GM18499 (cell line): ENCODE results near the gene DOCK10.
"Not testable (repeated sequence)": the region's sequence is repeated elsewhere in the genome, so short reads cannot be mapped to it uniquely, and the experiment has no call there.

Source experiments
- ATAC-seq: cut with Tn5 transposase; IDR thresholded peaks from one replicate; pipeline ENCODE4 v1.9.1; 2021; ENCODE audit warnings: moderate number of reproducible peaks; ENCODE audit not compliant: insufficient read depth, unreplicated experiment

DOCK10 gene

DNA sequence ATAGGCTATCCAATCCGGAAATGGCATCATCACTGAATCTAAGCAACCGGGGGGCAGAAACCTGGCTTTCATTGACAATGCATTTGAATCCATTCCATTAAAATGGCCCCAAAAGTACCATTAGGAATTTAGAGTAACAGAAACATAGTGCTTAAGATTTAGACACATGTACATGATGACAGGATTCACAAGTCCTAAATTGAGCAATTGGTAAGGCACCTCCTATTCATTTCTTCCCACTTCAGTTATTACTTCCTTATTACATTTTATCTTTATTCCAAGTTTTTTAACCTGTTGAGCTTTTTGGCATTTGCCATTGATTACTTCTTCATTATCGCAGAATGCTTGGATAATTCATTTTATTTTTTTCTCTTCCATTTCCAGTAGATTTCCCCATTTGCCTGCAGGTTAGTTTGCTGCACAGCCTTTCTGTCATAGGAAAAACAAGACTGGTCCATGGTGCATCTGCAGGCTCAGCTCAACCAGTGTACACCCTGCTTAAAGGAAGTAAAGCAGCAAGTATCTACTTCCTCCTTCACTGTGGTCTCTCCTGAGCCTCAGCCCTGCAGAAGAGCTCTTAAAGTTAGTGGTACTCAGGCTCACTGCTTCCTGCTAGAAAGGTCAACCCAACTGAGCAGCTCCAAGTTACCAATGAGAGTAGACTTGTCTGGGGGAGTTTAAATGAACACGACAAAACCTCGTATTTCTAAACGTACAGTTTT is 89.2 kb downstream of the DOCK10 start:
- peak; percentile 47 for ATAC-seq

DNA sequence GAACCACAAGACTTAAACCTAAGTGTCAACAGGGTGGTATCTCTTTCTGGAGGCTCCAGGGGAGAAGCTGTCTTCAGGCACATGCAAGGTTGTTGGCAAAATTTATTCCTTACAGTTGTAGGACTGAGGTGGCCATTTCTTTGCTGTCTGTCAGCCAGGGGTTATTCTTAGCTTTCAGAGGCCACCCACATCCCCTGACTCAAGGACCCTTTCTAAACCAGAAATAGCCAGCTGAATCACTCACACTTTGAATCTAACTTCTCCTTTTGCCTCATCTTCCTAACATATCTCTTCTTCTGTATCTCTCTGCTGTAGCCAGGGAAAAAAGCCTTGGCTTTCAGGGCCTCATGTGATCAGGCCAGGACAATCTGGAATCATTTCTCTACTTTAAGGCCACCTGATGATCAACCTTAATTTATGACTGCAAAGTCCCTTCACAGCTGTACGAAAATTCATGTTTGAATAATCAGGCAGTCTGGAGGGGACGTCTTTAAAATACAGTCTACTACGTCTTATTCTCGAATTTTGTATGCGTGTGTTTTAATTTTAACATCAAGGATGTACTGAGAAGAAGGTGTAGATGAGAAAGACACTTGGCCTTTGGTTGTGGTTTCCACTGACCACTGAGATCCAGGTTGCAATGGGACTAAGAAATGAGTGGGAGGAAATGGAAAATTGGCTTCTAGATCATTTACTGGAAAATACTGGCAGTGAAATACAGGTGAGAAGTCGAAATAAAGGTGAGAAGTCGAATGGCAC is 90.4 kb downstream of the DOCK10 start:
- no peak for ATAC-seq

DNA sequence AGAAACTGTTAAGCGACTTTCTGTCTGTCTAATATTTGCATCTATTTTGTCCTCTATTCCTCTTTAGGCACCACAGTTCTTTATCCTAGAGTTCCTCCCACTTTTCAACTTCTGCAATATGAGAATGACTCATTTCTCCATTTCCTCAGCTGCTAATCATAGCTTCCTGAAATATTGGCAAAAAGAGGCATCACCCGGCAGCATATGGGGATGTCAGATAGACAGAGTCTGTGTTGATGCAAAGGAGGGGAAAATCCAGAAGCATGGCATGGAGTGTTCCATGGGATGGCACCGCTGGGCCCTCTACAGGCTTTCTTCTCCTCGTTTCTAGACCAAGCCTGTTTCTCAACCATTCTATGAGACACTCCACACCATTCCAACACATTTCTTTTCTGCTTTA is 93.4 kb downstream of the DOCK10 start:
- ATAC-seq, result no peak

DNA sequence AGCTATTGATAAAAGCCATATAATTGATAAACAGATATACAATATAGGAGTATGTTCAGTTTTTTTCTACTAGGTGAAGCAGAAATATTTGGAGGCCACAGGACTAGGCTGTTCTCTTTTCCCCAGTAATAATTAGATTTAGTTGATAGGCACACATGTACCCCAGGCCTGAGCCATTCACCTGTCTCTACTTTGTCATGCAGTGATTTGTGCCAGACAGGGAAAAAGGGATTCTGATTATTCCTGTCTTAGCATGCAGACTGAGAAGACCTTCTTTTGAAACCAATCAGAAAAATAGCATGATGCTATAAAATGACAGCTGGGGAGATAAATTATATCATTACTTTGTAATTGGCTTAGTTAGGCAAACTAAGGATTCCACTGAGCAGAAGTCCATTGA is 94.3 kb downstream of the DOCK10 start:
- ATAC-seq, result no peak

DNA sequence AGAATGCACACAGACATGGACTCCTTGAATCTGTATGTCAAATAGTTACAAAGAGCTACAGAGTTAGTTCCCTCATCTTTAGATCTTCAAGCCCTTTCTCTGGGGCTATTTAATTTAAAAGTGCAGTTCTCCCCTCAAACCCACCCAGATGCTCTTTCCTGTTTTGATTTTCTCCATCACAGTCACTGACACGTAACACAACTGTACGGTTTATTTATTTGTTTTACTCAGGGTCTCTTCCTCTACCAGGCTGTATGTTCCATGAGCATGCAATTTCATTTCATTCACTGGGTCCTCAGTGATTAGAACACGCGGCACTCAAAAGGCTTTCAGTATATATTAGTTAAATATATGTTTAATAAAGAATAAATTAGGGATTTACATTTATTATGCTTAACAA is 94.7 kb downstream of the DOCK10 start:
- no peak for ATAC-seq

DNA sequence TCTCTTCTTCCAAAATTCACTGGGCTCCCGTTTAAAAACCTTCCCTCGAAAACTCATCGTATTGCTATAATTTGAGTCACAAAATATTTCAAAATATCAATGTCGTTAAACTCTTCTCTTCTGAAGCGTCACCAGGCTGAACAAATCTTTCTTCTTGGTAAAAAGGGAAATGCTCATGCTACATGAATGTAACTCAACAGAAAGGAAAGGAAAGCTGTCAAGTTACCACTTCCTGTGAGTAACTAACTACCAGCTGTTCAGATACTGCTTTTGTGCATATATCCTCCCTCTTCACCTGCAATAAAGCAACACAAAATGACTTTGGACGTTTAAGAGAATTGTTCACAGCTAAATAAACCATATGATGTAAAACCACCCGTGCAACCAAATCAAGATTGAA is 95.4 kb downstream of the DOCK10 start:
- ATAC-seq, result peak; percentile 80

DNA sequence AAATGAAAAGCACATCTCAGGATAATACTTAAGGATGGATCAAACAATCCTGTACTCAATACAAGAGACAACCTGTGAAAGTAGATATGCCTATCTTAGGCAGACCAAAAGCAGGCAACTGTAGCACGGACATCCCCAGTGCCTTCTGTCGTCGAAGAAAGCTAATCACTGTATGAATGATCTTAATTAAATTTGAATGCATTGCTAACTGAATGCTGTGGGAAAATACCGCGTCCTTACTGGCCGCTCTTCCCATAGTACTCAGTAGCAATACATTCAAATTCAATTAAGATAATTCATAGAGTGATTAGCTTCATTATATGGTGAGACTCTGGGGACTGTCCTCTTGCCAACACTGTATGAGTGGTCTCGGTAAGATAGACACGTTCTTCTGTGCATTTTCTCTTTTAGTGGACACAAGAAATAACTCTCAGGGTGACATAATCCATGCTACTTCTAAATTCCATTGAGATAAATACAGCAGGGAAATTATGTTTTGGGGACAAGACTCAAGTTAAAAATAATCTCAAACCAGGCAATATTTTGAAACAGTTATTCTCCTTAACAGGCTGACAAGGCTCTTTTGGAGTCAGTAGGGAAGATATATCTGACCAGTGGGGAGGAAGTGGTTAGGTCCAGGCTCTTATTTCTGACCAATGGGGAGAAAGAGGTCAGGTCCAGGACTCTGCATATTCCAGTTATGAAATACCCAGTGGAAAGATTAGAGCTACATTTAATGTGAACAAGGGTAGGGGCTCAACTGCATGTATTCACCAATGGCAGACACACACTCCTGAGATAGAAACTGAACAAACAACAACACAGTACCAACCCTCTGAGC is 97.3 kb downstream of the DOCK10 start:
- no peak for ATAC-seq

DNA sequence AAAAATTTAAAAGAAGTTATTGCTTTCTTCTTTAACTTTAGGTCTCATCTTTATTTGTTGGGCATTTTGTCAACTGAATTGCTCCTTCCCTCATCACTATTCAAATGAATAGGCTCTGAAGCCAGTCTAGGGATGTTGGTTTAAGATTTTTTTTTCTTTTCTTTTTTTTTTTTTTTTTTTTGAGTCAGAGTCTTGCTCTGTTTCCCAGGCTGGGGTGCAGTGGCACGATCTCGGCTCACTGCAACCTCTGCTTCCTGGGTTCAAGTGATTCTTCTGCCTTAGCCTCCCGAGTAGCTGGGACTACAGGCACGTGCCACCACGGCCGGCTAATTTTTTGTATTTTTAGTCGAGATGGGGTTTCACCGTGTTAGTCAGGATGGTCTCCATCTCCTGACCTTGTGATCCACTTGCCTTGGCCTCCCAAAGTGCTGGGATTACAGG is 98.6 kb downstream of the DOCK10 start:
- not testable (repeated sequence) for ATAC-seq

DNA sequence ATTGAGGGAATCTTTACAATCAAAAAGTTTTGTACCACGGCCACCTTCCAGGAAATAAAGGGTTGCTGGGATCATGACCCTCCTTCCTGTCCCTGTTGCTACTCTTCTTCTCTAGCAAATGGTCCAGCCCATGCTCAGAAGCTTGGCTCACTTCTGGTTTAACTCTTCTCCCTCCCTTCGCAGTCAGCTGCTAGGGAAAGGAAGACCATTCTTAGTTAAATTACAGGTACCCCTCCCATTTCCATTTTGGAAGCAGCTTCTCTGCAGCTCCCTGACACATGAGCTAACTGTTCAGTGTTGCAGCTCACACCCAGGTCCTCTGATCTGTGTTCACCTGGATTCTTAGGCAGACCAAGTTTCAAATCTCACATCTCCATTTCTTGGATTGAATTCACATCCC is 100.3 kb downstream of the DOCK10 start:
- no peak for ATAC-seq

DNA sequence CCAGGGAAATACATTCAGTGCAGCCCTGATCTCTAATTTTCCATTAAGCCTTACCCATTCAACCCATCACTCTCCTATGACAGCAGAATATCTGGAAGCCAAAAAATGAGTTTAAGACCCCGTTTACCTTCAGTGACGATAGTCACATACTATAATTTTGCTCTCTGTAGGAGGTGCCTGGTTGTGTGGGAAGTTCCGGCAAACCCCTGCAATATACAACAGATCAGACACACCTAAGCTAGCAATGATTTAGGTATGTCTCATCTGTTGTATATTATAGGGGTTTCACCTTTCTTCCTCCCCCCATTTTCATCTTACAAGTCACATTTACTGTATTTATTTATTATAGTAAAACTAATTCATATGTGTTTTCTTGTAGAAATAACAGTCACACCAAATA is 101.7 kb downstream of the DOCK10 start:
- no peak for ATAC-seq

DNA sequence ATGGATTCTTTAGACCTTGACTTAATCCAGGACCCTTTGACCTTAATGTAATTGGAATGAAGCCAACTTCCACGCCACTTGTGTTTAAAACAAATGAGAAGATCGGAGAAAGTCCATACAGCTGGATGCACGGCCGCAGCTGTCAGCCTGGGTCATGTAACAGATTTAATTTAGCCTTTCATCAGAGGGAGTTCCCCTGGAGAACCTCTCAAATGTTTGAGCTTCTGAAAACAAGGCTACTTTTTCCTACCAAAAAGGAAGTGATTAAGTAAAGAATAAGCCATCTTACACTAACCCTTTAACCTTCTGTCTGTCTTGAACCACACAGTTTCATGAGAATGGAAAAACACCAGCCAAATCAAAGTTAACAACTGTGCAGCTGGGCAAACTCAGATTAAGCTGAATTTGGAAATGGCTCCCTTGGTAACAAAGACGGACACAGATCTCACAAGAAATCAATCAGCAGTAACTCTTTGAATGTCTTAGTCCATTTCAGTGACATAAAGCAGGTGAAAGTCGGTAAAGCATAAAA is 103.6 kb downstream of the DOCK10 start:
- no peak for ATAC-seq

DNA sequence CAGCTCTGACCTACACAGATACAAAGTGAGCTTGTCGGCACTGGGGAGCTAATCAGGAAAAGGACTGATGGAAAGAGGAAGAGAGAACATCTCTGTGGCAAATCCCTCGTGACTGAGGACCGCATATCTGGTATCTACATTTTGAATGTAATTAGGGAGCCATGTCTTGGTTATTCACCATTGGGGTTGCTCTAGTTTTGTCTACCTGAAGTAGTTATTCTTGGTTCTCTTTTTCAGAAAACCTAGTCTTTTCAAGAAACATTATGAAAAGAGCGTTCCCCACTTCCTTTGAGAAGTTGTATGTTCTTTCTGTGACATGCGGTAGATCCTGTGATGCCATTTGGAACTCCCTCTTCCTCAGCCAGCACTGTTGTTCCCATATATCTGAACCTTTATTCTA is 104.4 kb downstream of the DOCK10 start:
- peak; percentile 90 for ATAC-seq

DNA sequence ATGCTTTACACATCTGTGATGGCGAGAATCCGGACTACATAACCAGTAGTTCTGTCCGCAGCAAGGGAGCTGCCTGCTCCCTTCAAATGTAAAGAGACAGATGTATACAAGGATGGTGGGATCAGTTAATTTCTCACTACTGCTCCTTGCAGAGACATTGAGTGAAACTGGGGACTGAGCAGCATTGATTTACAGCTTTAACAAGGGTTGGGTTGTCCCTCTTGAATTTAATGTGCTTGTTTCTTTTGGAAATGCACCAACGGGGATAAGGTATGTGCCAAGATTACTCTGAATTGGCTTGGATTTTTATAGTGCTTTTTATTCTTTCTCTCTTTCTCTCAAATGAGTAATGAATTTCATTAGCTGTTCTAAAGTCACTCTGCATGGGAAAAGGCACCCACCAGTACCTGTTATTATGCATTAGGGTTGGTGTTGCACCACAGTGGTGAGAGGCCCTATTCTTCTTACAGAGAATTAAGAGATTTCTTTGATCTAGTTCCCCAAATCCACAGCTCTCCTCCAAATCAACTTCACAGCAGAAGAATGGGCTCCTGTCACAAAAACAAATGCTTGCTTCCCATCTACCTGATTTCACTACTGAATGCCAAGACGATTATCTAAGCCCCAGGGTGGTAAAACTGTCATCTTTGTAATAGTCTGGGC is 107.6 kb downstream of the DOCK10 start:
- no peak for ATAC-seq

DNA sequence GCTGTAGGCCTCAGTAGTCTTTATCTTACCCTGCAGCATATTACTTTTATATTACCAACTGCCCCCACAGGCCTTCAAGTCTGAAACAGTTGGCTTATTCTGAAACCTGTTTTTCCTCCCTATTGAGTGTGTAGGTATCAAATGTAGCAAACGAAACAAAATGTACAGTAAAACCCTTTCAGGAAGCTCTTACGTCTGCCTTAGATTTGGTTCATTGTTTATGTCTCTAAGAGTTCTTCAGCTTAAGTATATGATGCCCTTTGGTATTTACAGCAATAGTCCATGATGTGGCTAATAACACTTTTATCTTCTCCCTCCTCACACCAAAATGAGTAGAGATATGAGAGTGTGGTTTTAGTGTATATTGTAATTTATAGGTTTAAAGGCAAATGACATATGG is 108.8 kb downstream of the DOCK10 start:
- no peak for ATAC-seq

DNA sequence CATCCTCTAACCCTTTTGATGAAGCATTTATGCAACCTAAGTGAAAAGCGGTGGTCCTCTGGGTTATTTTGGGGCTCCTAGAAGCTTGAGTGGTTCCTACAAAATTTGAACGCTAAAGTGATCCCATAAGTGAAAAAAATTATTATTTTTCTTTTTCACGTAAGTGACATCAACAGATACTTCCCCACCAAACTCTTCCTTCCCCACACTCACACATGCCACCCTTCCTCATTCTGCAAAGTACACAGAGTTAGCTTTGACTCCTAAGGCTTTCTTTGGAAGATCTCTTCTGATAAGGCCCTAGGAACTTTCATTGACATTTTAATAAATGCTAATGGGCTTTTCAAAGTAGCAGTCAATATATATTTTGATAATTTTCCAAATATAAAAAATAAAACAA is 109.7 kb downstream of the DOCK10 start:
- no peak for ATAC-seq

DNA sequence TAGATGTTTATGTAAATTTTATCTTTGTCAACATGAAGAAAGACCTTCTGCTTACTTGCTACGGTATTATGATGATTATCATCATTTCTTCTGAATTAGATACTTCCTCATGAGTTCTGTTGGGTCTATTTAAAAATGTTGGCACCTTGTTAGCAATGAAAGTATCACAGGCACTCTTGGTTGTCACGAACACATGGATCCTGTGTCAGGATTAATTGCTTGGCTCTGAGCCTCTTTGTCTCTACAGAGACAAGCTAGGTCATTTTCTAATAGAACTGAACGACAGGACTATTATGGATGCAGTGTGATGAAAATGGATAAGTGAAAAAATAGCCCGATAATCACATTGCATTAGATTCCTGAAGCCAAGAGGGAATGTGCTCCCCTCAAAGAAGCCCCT is 110.3 kb downstream of the DOCK10 start:
- ATAC-seq, result no peak

DNA sequence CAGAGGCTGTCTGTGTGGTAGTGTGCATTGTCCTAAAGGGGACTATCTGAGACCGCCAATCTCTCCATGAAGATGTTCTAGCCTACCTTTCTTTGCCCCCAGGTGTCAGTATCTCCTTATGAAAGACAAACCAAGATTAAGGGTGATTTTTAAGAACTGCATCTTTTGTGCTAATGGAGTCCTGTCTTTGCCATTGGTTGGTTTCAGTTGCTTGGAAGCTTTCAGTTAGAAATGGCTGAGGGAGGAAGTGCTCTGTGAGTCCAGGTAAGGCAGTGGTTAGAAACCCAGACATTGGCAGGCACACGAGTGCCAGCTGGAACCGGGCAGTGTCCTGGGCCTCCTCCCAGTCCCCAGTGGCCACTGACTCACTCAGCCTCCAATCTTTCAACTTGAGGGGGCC is 111.3 kb downstream of the DOCK10 start:
- ATAC-seq, result no peak

DNA sequence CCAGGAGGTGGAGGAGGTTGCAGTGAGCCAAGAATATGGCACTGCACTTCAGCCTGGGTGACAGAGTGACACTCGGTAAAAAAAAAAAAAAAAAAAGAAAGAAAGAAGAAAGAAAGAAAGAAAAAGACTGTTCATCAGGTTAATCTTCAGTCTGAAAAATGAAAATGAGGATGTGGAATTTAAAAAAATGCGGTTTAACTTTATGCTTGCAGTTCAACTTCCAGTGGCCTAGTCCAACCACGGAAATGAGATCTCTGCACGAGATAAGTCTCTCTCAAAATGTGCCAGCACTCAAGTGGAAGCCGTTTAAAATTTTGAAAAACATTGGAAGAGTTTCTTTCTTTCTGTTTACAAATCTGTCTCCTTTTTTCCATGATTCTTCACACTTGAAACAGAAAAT is 112.1 kb downstream of the DOCK10 start:
- ATAC-seq, result no peak

DNA sequence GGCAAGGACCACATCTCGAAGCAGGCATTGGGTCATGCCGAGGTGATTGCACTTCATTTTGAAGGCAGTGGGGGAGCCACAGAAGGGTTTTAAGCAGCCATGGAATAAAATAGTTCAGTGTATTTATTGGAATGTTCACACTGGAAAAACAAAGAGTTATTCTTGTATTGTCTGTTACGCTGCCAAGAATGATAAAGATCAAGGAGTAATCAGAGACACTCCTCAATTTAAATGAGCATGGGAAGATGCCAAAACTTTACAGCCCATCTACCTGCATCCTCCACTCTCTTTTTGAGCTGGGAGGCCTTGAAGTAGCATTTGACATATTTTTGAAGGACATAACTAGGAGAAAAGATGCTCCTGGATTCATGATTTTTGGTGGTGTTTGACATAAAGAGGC is 112.8 kb downstream of the DOCK10 start:
- ATAC-seq, result no peak

DNA sequence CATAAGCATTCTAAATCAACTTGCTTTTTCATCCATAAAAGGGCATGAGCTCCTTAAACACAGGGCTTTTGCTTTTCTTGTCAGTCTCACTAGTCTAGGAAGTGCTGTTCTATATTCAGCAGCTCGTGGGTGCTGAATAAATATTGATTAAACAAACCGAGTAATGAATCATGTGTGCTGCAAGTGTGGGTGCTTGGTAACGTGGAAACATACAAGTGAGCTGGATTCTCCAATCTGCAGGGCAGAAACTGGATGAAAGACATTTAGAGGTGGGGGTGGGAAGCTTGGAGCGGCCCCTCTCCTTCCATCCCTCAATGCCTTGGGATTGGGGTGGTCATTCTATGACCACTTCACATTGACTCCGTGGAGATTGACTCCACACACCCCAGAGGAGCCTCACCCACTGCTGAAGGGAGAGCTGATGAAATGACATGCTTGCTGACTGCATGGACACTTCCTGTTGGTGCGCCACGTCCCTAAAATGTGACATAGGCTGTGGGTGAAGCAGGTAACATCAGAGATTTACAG is 114.6 kb downstream of the DOCK10 start:
- ATAC-seq, result no peak
